Skin epidermis (tissue), 12 donors: ENCODE data around the gene RANGAP1.

Experiments used
- H3K27ac ChIP-seq, 21 experiments: fragments of 200-600 bp; sonication (generic) in 11 of 21; one replicate each; pipeline ENCODE4 v1.5.0; 2020; ENCODE audit warnings: mild to moderate bottlenecking in 3 of 21, inconsistent platforms in 2 of 21, moderate library complexity in 2 of 21
- H3K4me3 ChIP-seq, 7 experiments: fragments of 200-600 bp; sonication (generic) in 2 of 7; one replicate each; pipeline ENCODE4 v1.5.0; 2020; ENCODE audit warnings: inconsistent platforms in 2 of 7, mild to moderate bottlenecking in 2 of 7, moderate library complexity in 1 of 7

RANGAP1 gene

GRCh38 chr22:41240377-41241132 lies 45.4 kb downstream of the RANGAP1 start, which contains the start of gene CHADL:
Gene CHADL (minus strand): TSS chr22:41240931. CDS start chr22:41240881, 50 bp downstream.
- Histone ChIP-seq H3K4me3 (no peak within 1 kb of the TSS), H3K27ac (peak within 1 kb of the TSS in 2 of 21 experiments; percentile 13 to 31)

- Histone ChIP-seq H3K4me3 (no peak overlapping the region), H3K27ac (peak overlapping the region in 1 of 21 experiments; percentile 5)
Measured at GRCh38 chr22:41239443-41240128, 46.4 kb downstream of the RANGAP1 start.

- Histone ChIP-seq H3K4me3 (peak overlapping the region in 5 of 7 experiments; percentile 41 to 66 (median 47)), H3K27ac (peak overlapping the region in 10 of 21 experiments; percentile 28 to 75 (median 60))
Measured at GRCh38 chr22:41238570-41239442, 47.2 kb downstream of the RANGAP1 start.

GRCh38 chr22:41237707-41238569 lies 48.0 kb downstream of the RANGAP1 start:
- Histone ChIP-seq H3K27ac (peak overlapping the region in 15 of 21 experiments; percentile 8 to 75 (median 58)), H3K4me3 (peak overlapping the region; percentile 29 to 66 (median 41))

- H3K4me3 ChIP-seq: peak overlapping the region; percentile 29 to 66 (median 41)
- peak overlapping the region in 15 of 21 experiments; percentile 8 to 75 (median 58) for H3K27ac ChIP-seq
Measured at GRCh38 chr22:41237036-41237706, 48.8 kb downstream of the RANGAP1 start.

- H3K27ac ChIP-seq: no peak overlapping the region
Measured at GRCh38 chr22:41234815-41235695, 50.9 kb downstream of the RANGAP1 start.

GRCh38 chr22:41231369-41231768 lies 54.6 kb downstream of the RANGAP1 start:
- no peak overlapping the region for H3K4me3 ChIP-seq
- H3K27ac ChIP-seq: no peak overlapping the region

More at GRCh38 chr22:41234815-41235695, 50.9 kb downstream of the RANGAP1 start:
- H3K4me3 ChIP-seq: no peak overlapping the region

GRCh38 chr22:41230401-41230785 lies 55.6 kb downstream of the RANGAP1 start:
- Histone ChIP-seq H3K27ac (no peak overlapping the region), H3K4me3 (no peak overlapping the region)

GRCh38 chr22:41229730-41230400 lies 56.1 kb downstream of the RANGAP1 start:
- Histone ChIP-seq H3K4me3 (no peak overlapping the region), H3K27ac (no peak overlapping the region)

GRCh38 chr22:41229215-41229614 lies 56.8 kb downstream of the RANGAP1 start:
- Histone ChIP-seq H3K27ac (no peak overlapping the region), H3K4me3 (no peak overlapping the region)

GRCh38 chr22:41226723-41227655 lies 59.0 kb downstream of the RANGAP1 start:
- Histone ChIP-seq H3K4me3 (no peak overlapping the region), H3K27ac (peak overlapping the region in 1 of 21 experiments; percentile 7)

GRCh38 chr22:41223535-41223934 lies 62.5 kb downstream of the RANGAP1 start:
- Histone ChIP-seq H3K4me3 (no peak overlapping the region), H3K27ac (no peak overlapping the region)

- Histone ChIP-seq H3K27ac (peak overlapping the region in 4 of 21 experiments; percentile 16 to 58 (median 50)), H3K4me3 (no peak overlapping the region)
Measured at GRCh38 chr22:41222846-41223507, 63.0 kb downstream of the RANGAP1 start.

GRCh38 chr22:41217553-41218157 lies 68.3 kb downstream of the RANGAP1 start:
- Histone ChIP-seq H3K4me3 (peak overlapping the region in 1 of 7 experiments; percentile 9), H3K27ac (peak overlapping the region in 19 of 21 experiments; percentile 23 to 87 (median 63))

- H3K27ac ChIP-seq: peak overlapping the region in 20 of 21 experiments; percentile 23 to 87 (median 60)
- peak overlapping the region in 1 of 7 experiments; percentile 9 for H3K4me3 ChIP-seq
Measured at GRCh38 chr22:41216984-41217383, 69.0 kb downstream of the RANGAP1 start.
